Liver (tissue), 9 donors: ENCODE results near the gene ABCG2. TPM values are rescaled to one million over a fixed set of nuclear protein-coding genes. Genes with fewer than 3 reads are reported as not detected.

Experiments
- DNase-seq: peaks from one replicate; pipeline ENCODE4 v3.0.0-alpha.2; 2017; ENCODE audit warnings: low spot score
- H3K27ac ChIP-seq, 2 donors: one replicate each; pipeline ENCODE4 v1.7.0; 2013; ENCODE audit warnings: inconsistent platforms in 2 of 2, low read length in 2 of 2, control low read depth in 1 of 2, low read depth in 1 of 2, mild to moderate bottlenecking in 1 of 2
- H3K27me3 ChIP-seq, 4 donors: one replicate each; pipeline versions ENCODE4 v1.6.1 to v1.7.0; 2013; ENCODE audit warnings: low read length in 3 of 4, inconsistent platforms in 1 of 4, mild to moderate bottlenecking in 1 of 4, moderate library complexity in 1 of 4; ENCODE audit not compliant: control insufficient read depth in 4 of 4, insufficient read depth in 4 of 4
- H3K36me3 ChIP-seq, 4 donors: one replicate each; pipeline versions ENCODE4 v1.6.1 to v1.7.0; 2013; ENCODE audit warnings: low read length in 3 of 4, mild to moderate bottlenecking in 3 of 4, low read depth in 1 of 4, moderate library complexity in 1 of 4; ENCODE audit not compliant: control insufficient read depth in 4 of 4, insufficient read depth in 3 of 4
- H3K4me1 ChIP-seq, 4 donors: one replicate each; pipeline versions ENCODE4 v1.6.1 to v1.7.0; 2013; ENCODE audit warnings: low read length in 3 of 4, mild to moderate bottlenecking in 3 of 4, moderate library complexity in 1 of 4; ENCODE audit not compliant: control insufficient read depth in 4 of 4, insufficient read depth in 4 of 4
- H3K4me3 ChIP-seq, 3 donors: one replicate each; pipeline versions ENCODE4 v1.6.1 to v1.7.0; 2013; ENCODE audit warnings: low read length in 3 of 3, control low read depth in 1 of 3, low read depth in 1 of 3, mild to moderate bottlenecking in 1 of 3
- H3K9ac ChIP-seq, 2 donors: one replicate each; pipeline ENCODE4 v1.7.0; 2013; ENCODE audit warnings: low read length in 2 of 2, mild to moderate bottlenecking in 2 of 2, moderate library complexity in 2 of 2, control low read depth in 1 of 2, low read depth in 1 of 2
- H3K9me3 ChIP-seq, 4 donors: one replicate each; pipeline versions ENCODE4 v1.6.1 to v1.7.0; 2013; ENCODE audit warnings: low read length in 3 of 4; ENCODE audit not compliant: control insufficient read depth in 4 of 4
- EGR1 ChIP-seq, 2 donors: IDR thresholded peaks; 2 replicates each; pipeline ENCODE4 v1.6.1; 2016 to 2018; ENCODE audit warnings: antibody characterized with exemption in 2 of 2, low read depth in 2 of 2
- FOXA1 ChIP-seq: IDR thresholded peaks from 2 replicates; pipeline ENCODE4 v1.6.1; 2016; ENCODE audit warnings: antibody characterized with exemption
- FOXA2 ChIP-seq: IDR thresholded peaks from 2 replicates; pipeline ENCODE4 v1.6.1; 2016; ENCODE audit warnings: antibody characterized with exemption
- GABPA ChIP-seq, 2 donors: IDR thresholded peaks in 1 of 2; conservative IDR thresholded peaks in 1 of 2; 2 replicates each; pipeline ENCODE4 v1.6.1; 2016; ENCODE audit warnings: antibody characterized with exemption in 2 of 2, mild to moderate bottlenecking in 1 of 2, moderate library complexity in 1 of 2
- HNF4A ChIP-seq, 2 donors: conservative IDR thresholded peaks; 2 replicates each; pipeline ENCODE4 v1.6.1; 2016; ENCODE audit warnings: antibody characterized with exemption in 2 of 2, mild to moderate bottlenecking in 2 of 2
- HNF4G ChIP-seq: IDR thresholded peaks from 2 replicates; pipeline ENCODE4 v1.6.1; 2016; ENCODE audit warnings: antibody characterized with exemption
- JUND ChIP-seq, 2 donors: IDR thresholded peaks; 2 replicates each; pipeline ENCODE4 v1.6.1; 2016; ENCODE audit warnings: antibody characterized with exemption in 2 of 2
- NR2F2 ChIP-seq: IDR thresholded peaks from 2 replicates; pipeline ENCODE4 v1.6.1; 2016; ENCODE audit warnings: antibody characterized with exemption
- RAD21 ChIP-seq, 2 donors: IDR thresholded peaks; 2 replicates each; pipeline ENCODE4 v1.6.1; 2016; ENCODE audit warnings: antibody characterized with exemption in 2 of 2, mild to moderate bottlenecking in 2 of 2
- REST ChIP-seq: IDR thresholded peaks from 2 replicates; pipeline ENCODE4 v1.6.1; 2016; ENCODE audit warnings: antibody characterized with exemption, mild to moderate bottlenecking
- RXRA ChIP-seq, 2 donors: IDR thresholded peaks; 2 replicates each; pipeline ENCODE4 v1.6.1; 2017 to 2018; ENCODE audit warnings: antibody characterized with exemption in 2 of 2, mild to moderate bottlenecking in 1 of 2
- SP1 ChIP-seq: IDR thresholded peaks from 2 replicates; pipeline ENCODE4 v1.6.1; 2018; ENCODE audit warnings: antibody characterized with exemption, mild to moderate bottlenecking
- TAF1 ChIP-seq: conservative IDR thresholded peaks from 2 replicates; pipeline ENCODE4 v1.6.1; 2016; ENCODE audit warnings: antibody characterized with exemption, mild to moderate bottlenecking
- YY1 ChIP-seq: IDR thresholded peaks from 2 replicates; pipeline ENCODE4 v1.6.1; 2016; ENCODE audit warnings: antibody characterized with exemption, mild to moderate bottlenecking
- ZBTB33 ChIP-seq: IDR thresholded peaks from 2 replicates; pipeline ENCODE4 v1.6.1; 2016; ENCODE audit warnings: antibody characterized with exemption
- WGBS: extraction: QIAGEN DNeasy Blood & Tissue Kit; methylation state at CpG from one replicate; pipeline ENCODE4 v1.1.7; 2013; 5-methylcytosine and 5-hydroxymethylcytosine counted together
- polyA plus RNA-seq, 2 donors: library from polyadenylated mRNA; stranded (reverse) in 1 of 2; unstranded in 1 of 2; fragments of 200-250 nt in 1 of 2; fragments of >200 nt in 1 of 2; fragmentation: Nextera tagmentation in 1 of 2; extraction: Ambion mirVana in 1 of 2; gene quantifications; one replicate each; pipeline versions ENCODE4 v1.2.1 to v1.2.3, GENCODE V29; 2013 to 2015
- total RNA-seq, 2 donors: library from RNA; depleted of rRNA; stranded (reverse); fragments of >200 nt; gene quantifications; one replicate each; pipeline ENCODE4 v1.2.3, GENCODE V29; 2014
- TF ChIP-seq, protein P1 (sequence below): IDR thresholded peaks from 2 replicates; pipeline ENCODE4 v1.6.1; 2016; ENCODE audit warnings: antibody characterized with exemption
- TF ChIP-seq, protein P2 (sequence below): fragments of 150-350 bp; IDR thresholded peaks from 2 replicates; pipeline ENCODE4 v1.5.1; 2017; ENCODE audit warnings: improper control_type of control experiment, low read depth, low read length; ENCODE audit not compliant: missing input control
- TF ChIP-seq, protein P3 (sequence below): IDR thresholded peaks from 2 replicates; pipeline ENCODE4 v1.6.1; 2016; ENCODE audit warnings: antibody characterized with exemption
- donor health status: healthy.
- donor health status: healthy.
- donor health status: healthy.
- donor health status: healthy.
- donor health status: healthy.

The ABCG2 gene
- total and polyA plus RNA-seq, 4 donors = 1.9 to 23.6 (median 7.0) TPM

DNA sequence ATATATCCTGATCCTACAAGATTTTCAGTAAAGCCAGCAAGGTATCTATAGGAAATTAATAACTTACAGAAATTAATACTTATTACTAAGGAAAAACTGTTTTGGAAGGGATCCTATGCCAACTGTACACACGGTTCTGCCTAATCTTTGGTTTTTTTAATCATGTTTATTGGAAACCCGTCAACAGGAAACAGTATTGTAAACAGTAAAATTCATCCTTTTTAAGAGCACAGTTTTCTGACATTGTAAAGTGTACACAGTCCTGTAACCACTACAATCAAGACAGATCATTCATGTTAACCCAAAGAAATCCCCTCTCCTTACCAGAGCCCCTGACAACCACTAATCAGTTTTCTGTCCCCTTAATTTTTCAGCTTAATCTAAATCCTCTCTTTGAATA is 9.9 kb downstream of the ABCG2 start:
- Histone ChIP-seq H3K27me3 (no peaks in the 10 kb centered on the region), H3K27ac (no peak overlapping the region), H3K4me1 (peaks cover 0 to 12% (median 5%) of the 10 kb centered on the region in 4 donors), H3K9ac (no peak overlapping the region), H3K4me3 (no peak overlapping the region), H3K9me3 (no peaks in the 10 kb centered on the region), H3K36me3 (no peaks in the 10 kb centered on the region)
- WGBS = 38% methylated on average over 2 of the region's 2 CpGs
- no peak for TF ChIP-seq HNF4A (conservative IDR thresholded peaks at IDR 0.05)
- no peak for TF ChIP-seq GABPA (IDR thresholded peaks at IDR 0.05 in 1 of 2, conservative IDR thresholded peaks at IDR 0.05 in 1 of 2)
- TF ChIP-seq HNF4G = no peak
- TF ChIP-seq RAD21 (IDR thresholded peaks at IDR 0.05) = no peak
- TF ChIP-seq, protein P1, sequence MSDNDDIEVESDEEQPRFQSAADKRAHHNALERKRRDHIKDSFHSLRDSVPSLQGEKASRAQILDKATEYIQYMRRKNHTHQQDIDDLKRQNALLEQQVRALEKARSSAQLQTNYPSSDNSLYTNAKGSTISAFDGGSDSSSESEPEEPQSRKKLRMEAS = no peak
- no peak for TF ChIP-seq EGR1 (IDR thresholded peaks at IDR 0.05; ENCODE audit: low read depth in 2 of 2)
- TF ChIP-seq ZBTB33 = no peak
- no peak for TF ChIP-seq JUND (IDR thresholded peaks at IDR 0.05)
- no peak for TF ChIP-seq FOXA2
- no peak for TF ChIP-seq SP1
- TF ChIP-seq TAF1 = no peak
- no peak for TF ChIP-seq RXRA (IDR thresholded peaks at IDR 0.05)
- TF ChIP-seq, protein P2, sequence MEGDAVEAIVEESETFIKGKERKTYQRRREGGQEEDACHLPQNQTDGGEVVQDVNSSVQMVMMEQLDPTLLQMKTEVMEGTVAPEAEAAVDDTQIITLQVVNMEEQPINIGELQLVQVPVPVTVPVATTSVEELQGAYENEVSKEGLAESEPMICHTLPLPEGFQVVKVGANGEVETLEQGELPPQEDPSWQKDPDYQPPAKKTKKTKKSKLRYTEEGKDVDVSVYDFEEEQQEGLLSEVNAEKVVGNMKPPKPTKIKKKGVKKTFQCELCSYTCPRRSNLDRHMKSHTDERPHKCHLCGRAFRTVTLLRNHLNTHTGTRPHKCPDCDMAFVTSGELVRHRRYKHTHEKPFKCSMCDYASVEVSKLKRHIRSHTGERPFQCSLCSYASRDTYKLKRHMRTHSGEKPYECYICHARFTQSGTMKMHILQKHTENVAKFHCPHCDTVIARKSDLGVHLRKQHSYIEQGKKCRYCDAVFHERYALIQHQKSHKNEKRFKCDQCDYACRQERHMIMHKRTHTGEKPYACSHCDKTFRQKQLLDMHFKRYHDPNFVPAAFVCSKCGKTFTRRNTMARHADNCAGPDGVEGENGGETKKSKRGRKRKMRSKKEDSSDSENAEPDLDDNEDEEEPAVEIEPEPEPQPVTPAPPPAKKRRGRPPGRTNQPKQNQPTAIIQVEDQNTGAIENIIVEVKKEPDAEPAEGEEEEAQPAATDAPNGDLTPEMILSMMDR = no peak
- TF ChIP-seq, protein P3, sequence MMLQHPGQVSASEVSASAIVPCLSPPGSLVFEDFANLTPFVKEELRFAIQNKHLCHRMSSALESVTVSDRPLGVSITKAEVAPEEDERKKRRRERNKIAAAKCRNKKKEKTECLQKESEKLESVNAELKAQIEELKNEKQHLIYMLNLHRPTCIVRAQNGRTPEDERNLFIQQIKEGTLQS = no peak
- no peak for TF ChIP-seq REST
- no peak for TF ChIP-seq NR2F2
- TF ChIP-seq FOXA1 = no peak
- TF ChIP-seq YY1 = no peak
- DNase-seq = no peak
